BLaER1 (cell line): ENCODE measurements around the gene ATAD2B.
A peak's percentile ranks its signal among the peaks of the same experiment; 100 is the strongest.

ENCODE experiments used
- H3K27ac ChIP-seq: shearing (Covaris generic); formaldehyde crosslinking; 2 replicates; pipeline ENCODE4 v1.8.1; 2022
- H3K27me3 ChIP-seq: shearing (Covaris generic); formaldehyde crosslinking; 2 replicates; pipeline ENCODE4 v1.8.1; 2022
- H3K36me3 ChIP-seq: shearing (Covaris generic); formaldehyde crosslinking; 2 replicates; pipeline ENCODE4 v1.8.1; 2022
- H3K4me1 ChIP-seq: shearing (Covaris generic); formaldehyde crosslinking; 2 replicates; pipeline ENCODE4 v1.8.1; 2022
- H3K4me2 ChIP-seq: shearing (Covaris generic); formaldehyde crosslinking; 2 replicates; pipeline ENCODE4 v1.8.1; 2022
- H3K4me3 ChIP-seq: shearing (Covaris generic); formaldehyde crosslinking; 2 replicates; pipeline ENCODE4 v1.8.1; 2022
- H3K9ac ChIP-seq: shearing (Covaris generic); formaldehyde crosslinking; 2 replicates; pipeline ENCODE4 v1.8.1; 2022
- H3K9me3 ChIP-seq: shearing (Covaris generic); formaldehyde crosslinking; 2 replicates; pipeline ENCODE4 v1.8.1; 2022
- H4K20me1 ChIP-seq: shearing (Covaris generic); formaldehyde crosslinking; 2 replicates; pipeline ENCODE4 v1.8.1; 2022
- Cebpa-rat ChIP-seq: shearing (Covaris generic); IDR thresholded peaks from 2 replicates; pipeline ENCODE4 v1.8.1; 2022

ATAD2B gene

DNA sequence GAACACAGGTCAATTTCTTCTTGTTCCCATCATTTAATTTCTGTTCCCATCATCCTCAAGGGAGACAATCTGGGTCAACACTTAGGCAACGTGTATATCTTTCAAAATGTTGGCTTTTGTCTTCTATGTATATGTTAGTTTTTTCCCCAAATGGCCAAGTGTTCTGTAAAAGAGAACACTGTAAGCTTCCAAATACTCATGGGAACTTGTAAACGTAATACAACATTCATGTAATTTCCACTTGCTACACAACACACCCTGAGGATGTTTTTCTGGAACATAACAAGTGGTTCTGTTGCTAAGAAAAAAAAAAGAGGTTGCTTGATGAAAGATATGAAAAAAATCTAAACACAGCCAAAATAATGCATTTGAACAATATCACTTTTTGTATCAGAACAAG is 149.1 kb downstream of the ATAD2B start:
- TF ChIP-seq Cebpa-rat, result no peak
- Histone ChIP-seq H4K20me1 (no peaks in the 10 kb centered on the region), H3K36me3 (peaks cover 73% of the 10 kb centered on the region), H3K27me3 (no peaks in the 10 kb centered on the region), H3K4me1 (peaks cover 8% of the 10 kb centered on the region), H3K27ac (no peak overlapping the region), H3K9ac (no peak overlapping the region), H3K4me2 (no peak overlapping the region), H3K4me3 (no peak overlapping the region), H3K9me3 (0 out of 2 replicates have a peak, but pooled peaks cover 4% of the 10 kb centered on the region)

DNA sequence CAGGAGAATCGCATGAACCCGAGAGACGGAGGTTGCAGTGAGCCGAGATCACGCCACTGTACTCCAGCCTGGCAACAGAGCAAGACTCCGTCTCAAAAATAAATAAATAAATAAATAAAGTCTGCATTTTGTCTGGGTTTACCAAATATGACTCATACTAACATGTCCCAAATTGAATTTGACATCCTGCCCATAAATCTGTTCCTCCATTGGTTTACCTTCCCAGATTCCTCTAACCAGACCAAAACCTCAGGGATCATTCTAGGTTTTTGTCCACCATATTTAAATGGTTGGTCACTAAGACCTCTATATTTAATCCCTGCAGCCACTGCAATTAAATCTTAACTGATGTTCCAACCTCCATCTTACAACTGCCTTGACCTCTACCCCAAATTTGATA is 150.9 kb downstream of the ATAD2B start:
- H3K4me3 ChIP-seq, result no peak overlapping the region
- H3K36me3 ChIP-seq, result peaks cover 74% of the 10 kb centered on the region
- no peak overlapping the region for H3K27ac ChIP-seq
- H4K20me1 ChIP-seq, result no peaks in the 10 kb centered on the region
- H3K27me3 ChIP-seq, result no peaks in the 10 kb centered on the region
- H3K9me3 ChIP-seq, result peaks cover 14% of the 10 kb centered on the region
- peaks cover 21% of the 10 kb centered on the region for H3K4me1 ChIP-seq
- H3K4me2 ChIP-seq, result no peak overlapping the region
- TF ChIP-seq Cebpa-rat, result no peak
- H3K9ac ChIP-seq, result no peak overlapping the region

DNA sequence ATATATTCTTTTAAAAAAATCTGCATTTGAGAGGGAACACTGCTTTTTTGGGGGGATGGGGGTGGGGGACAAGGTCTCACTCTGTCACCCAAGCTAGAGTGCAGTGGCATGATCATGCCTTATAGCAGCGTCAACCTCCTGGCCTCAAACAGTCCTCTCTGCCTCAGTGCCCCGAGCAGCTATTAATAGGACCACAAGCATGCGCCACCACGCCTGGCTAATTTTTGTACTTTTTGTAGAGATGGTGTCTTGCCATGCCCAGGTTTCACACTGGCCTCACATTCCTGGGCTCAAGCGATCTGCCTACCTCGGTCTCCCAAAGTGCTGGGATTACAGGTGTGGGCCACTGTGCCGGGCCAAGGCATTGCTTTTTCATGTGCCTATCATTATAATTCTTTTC is 154.2 kb downstream of the ATAD2B start:
- Histone ChIP-seq H3K27ac (peak overlapping the region; percentile 62), H4K20me1 (no peaks in the 10 kb centered on the region), H3K4me1 (peaks cover 30% of the 10 kb centered on the region), H3K4me3 (peak overlapping the region; percentile 22; the same call in 1 of the 2 replicates), H3K4me2 (peak overlapping the region; percentile 75), H3K36me3 (peaks cover 68% of the 10 kb centered on the region), H3K9me3 (peaks cover 15% of the 10 kb centered on the region), H3K27me3 (no peaks in the 10 kb centered on the region), H3K9ac (no peak overlapping the region)
- TF ChIP-seq Cebpa-rat, result no peak

DNA sequence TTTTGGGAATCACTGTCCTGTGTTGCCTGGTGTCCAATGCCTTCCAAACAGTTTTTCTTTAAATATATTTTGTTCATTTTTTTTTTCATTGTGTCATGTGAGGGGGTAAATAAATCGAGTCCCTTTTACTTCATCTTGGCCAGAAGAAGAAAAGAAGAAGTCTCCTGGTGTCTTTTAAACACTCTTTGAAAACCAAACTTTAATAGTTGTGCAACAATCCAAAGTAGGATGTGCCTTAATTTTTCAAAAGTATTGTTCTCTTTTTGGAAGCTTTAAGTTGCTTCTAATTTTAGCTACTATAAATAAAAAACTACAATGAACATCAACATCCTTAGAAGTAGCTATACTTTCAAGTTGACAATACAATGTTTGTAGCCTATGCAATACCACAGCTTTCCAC is 154.9 kb downstream of the ATAD2B start:
- Histone ChIP-seq H3K36me3 (peaks cover 63% of the 10 kb centered on the region), H3K4me1 (peaks cover 30% of the 10 kb centered on the region), H3K9me3 (peaks cover 15% of the 10 kb centered on the region), H4K20me1 (no peaks in the 10 kb centered on the region), H3K9ac (no peak overlapping the region), H3K4me2 (peak overlapping the region; percentile 75), H3K4me3 (no peak overlapping the region), H3K27ac (peak overlapping the region; percentile 62), H3K27me3 (no peaks in the 10 kb centered on the region)
- TF ChIP-seq Cebpa-rat, result no peak

DNA sequence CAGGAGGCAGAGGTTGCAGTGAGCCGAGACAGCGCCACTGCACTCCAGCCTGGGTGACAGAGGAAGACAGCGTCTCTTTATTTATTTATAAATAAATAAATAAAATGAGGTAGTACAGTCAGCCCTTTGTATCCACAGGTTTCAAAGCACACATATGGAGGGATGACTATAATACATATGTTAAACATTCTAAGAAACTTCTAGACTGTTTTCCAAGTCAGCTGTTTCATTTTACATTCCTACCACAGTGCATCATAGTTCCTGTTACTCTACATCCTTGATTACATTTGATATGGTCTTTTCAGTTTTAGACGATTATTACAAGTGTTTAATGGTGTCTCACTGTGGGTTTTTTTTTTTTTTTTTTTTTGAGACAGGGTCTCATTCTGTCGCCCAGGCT is 157.6 kb downstream of the ATAD2B start:
- TF ChIP-seq Cebpa-rat, result no peak
- Histone ChIP-seq H3K9ac (no peak overlapping the region), H3K4me2 (no peak overlapping the region), H4K20me1 (no peaks in the 10 kb centered on the region), H3K4me1 (peaks cover 30% of the 10 kb centered on the region), H3K4me3 (no peak overlapping the region), H3K27me3 (no peaks in the 10 kb centered on the region), H3K9me3 (peaks cover 15% of the 10 kb centered on the region), H3K36me3 (peaks cover 43% of the 10 kb centered on the region), H3K27ac (no peak overlapping the region)

DNA sequence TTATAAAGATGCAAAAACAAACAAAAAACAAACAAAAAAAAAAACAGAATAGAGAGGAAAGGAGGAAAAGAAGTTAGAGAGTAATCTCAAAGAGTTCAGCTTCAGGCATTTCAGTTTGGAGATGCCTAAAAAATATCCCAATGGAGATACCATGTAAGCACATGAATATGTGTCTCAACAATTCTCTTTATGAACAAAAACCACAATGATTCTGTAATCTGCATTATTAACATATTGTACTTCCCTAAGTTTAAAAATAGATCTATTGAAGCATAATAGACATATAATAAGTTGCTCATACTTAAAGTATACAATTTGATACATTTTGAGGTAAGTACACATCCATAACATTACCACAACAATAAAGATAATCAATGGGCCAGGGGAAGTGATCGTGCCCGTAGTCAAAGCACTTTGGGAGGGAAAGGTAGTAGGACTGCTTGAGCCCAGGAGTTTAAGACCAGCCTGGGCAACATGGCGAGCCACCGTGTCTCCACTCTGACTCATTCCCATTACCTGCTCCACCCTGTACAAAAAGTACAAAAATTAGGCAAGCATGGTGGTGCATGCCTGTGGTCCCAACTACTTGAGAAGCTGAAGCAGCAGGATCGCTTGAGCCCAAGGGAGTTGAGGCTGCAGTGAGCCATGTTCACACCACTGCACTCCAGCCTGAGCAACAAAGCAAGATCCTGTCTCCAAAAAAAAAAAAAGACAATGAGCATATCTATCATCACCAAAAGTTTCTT is 158.9 kb downstream of the ATAD2B start:
- Histone ChIP-seq H3K27me3 (no peaks in the 10 kb centered on the region), H3K4me1 (peaks cover 24% of the 10 kb centered on the region), H3K4me2 (no peak overlapping the region), H4K20me1 (no peaks in the 10 kb centered on the region), H3K27ac (no peak overlapping the region), H3K36me3 (peaks cover 46% of the 10 kb centered on the region), H3K4me3 (no peak overlapping the region), H3K9me3 (peaks cover 12% of the 10 kb centered on the region), H3K9ac (no peak overlapping the region)
- TF ChIP-seq Cebpa-rat, result no peak

DNA sequence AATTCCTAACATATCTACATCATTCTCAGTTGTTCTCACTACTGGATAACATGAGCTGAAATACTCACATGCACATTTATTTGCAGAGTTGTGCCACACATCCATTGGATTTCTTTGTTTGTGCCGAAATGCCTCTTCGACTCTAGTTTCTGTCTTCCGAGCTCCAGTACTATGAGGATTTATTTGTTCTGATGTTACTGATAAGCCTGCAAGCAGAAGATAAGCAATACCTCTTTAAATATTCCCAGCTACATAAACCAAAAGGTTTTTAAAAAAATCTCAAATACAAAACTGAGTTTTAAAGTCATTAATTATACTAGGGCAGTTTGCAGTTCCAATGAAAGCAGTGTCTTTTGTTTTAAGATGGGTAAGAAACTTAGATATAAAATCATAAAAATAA is 164.8 kb downstream of the ATAD2B start:
- no peaks in the 10 kb centered on the region for H4K20me1 ChIP-seq
- no peaks in the 10 kb centered on the region for H3K4me1 ChIP-seq
- H3K36me3 ChIP-seq, result peaks cover 38% of the 10 kb centered on the region
- no peak overlapping the region for H3K9ac ChIP-seq
- no peak for TF ChIP-seq Cebpa-rat
- no peak overlapping the region for H3K27ac ChIP-seq
- H3K4me3 ChIP-seq, result no peak overlapping the region
- no peaks in the 10 kb centered on the region for H3K9me3 ChIP-seq
- no peak overlapping the region for H3K4me2 ChIP-seq
- H3K27me3 ChIP-seq, result no peaks in the 10 kb centered on the region

DNA sequence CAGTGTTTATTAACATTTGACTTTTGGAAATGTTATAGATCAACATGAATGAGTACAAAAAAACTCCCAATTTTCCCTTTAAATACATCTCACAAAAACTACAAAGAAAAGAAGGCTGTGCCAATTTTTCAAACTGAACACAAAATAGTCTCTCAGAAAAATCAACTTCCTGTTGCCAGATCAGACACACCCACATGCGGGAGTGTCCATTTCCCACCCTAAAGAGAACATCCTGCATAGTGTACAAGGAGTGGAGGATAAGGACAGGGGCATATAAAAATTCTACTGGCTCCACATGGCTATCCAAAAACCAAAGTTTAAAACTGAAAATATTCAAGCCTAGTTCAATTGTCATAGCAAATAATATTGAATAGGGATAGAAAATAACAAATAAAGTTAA is 165.3 kb downstream of the ATAD2B start:
- Histone ChIP-seq H3K4me1 (no peaks in the 10 kb centered on the region), H3K36me3 (peaks cover 42% of the 10 kb centered on the region)

DNA sequence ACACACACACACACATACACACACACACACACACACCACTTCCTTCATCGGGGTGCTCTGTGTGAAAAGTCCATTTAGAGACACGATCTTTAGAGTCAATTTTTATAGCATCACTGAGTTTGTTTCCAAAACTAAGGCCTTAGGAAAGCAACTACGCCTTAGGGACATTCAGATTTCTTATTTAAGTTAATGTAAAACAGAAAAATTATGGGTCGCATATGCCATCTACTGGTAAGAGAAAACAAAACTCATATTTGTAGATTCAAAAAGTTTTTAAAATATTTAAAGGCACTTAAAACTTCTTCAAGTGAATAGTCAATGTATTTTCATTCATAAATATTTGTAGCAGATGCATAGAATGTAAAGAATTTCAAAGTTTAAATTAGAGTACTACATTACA is 166.2 kb downstream of the ATAD2B start:
- peaks cover 46% of the 10 kb centered on the region for H3K36me3 ChIP-seq
- no peak overlapping the region for H3K4me3 ChIP-seq
- H3K9me3 ChIP-seq, result no peaks in the 10 kb centered on the region
- H3K9ac ChIP-seq, result no peak overlapping the region
- no peak overlapping the region for H3K27ac ChIP-seq
- no peak overlapping the region for H3K4me2 ChIP-seq
- H3K27me3 ChIP-seq, result no peaks in the 10 kb centered on the region
- no peaks in the 10 kb centered on the region for H4K20me1 ChIP-seq
- no peaks in the 10 kb centered on the region for H3K4me1 ChIP-seq
- TF ChIP-seq Cebpa-rat, result no peak

More for the DNA sequence above, 165.3 kb downstream of the ATAD2B start:
- no peaks in the 10 kb centered on the region for H4K20me1 ChIP-seq
- H3K9ac ChIP-seq, result no peak overlapping the region
- no peaks in the 10 kb centered on the region for H3K27me3 ChIP-seq
- TF ChIP-seq Cebpa-rat, result no peak
- no peak overlapping the region for H3K27ac ChIP-seq
- H3K4me2 ChIP-seq, result no peak overlapping the region
- no peak overlapping the region for H3K4me3 ChIP-seq
- H3K9me3 ChIP-seq, result no peaks in the 10 kb centered on the region

DNA sequence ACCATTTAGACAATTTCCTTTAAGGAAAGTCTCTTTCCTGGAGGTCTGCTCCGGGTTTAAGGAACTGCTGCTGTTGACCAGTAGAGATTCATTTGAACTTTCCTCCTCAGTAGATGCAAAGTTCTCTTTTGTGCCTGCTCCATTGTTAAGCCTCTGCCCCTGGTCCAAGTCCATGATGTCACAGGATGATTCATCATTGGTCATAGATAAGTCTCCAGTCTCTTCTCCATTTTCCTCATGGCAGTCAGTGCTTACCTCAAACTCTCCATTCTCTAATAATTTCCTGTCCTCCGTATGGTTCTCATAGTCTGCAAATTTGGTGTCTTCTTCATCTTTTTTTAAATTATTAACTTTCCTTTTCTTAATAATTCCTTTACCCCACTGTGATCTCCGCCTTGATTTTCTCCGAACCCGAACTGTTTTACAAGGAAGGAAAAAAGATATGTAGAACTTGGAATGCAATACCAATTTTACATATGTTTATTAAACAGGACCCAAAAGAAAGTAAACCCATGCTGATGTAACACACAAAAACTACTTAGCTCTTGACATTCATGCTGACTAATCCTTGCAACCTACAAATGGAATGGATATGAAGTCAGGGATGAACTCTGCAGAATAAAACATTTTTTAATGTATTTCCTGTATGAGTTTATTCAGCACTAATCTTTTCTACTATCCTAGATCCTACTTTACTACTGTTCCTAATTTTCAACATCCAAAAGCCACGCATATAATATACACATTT is 169.1 kb downstream of the ATAD2B start:
- Histone ChIP-seq H3K36me3 (peaks cover 52% of the 10 kb centered on the region), H3K4me1 (no peaks in the 10 kb centered on the region), H3K27ac (no peak overlapping the region), H3K27me3 (no peaks in the 10 kb centered on the region), H3K9ac (no peak overlapping the region), H4K20me1 (no peaks in the 10 kb centered on the region), H3K4me2 (no peak overlapping the region), H3K4me3 (no peak overlapping the region), H3K9me3 (no peaks in the 10 kb centered on the region)
- no peak for TF ChIP-seq Cebpa-rat
